Cardiac fibroblast (primary cell): ENCODE measurements around the gene SIGLEC9.
"Not testable (repeated sequence)": the region's sequence is repeated elsewhere in the genome, so short reads cannot be mapped to it uniquely, and the experiment has no call there.

ENCODE experiments used
- DNase-seq, 2 donors: peaks; one replicate each; pipeline versions ENCODE4 v3.0.0 to v3.0.0-alpha.2; 2010; ENCODE audit warnings: low read depth in 2 of 2
- H3K4me3 ChIP-seq, 2 donors: replicated peaks in 1 of 2; 1 replicate in 1 of 2; 2 replicates in 1 of 2; pipeline ENCODE4 v1.5.1; 2011; ENCODE audit warnings: low read depth in 2 of 2, low read length in 2 of 2, mild to moderate bottlenecking in 2 of 2, moderate library complexity in 1 of 2
- TF ChIP-seq, protein P1 (sequence below): IDR thresholded peaks from one replicate; pipeline ENCODE4 v1.5.1; 2011; ENCODE audit warnings: low read depth, mild to moderate bottlenecking, low read length, inconsistent platforms

Gene SIGLEC9

GRCh38 chr19:51141181-51141580 is 16.5 kb downstream of the SIGLEC9 start:
- no peak for DNase-seq
- H3K4me3 ChIP-seq: no peak overlapping the region
- TF ChIP-seq, protein P1, sequence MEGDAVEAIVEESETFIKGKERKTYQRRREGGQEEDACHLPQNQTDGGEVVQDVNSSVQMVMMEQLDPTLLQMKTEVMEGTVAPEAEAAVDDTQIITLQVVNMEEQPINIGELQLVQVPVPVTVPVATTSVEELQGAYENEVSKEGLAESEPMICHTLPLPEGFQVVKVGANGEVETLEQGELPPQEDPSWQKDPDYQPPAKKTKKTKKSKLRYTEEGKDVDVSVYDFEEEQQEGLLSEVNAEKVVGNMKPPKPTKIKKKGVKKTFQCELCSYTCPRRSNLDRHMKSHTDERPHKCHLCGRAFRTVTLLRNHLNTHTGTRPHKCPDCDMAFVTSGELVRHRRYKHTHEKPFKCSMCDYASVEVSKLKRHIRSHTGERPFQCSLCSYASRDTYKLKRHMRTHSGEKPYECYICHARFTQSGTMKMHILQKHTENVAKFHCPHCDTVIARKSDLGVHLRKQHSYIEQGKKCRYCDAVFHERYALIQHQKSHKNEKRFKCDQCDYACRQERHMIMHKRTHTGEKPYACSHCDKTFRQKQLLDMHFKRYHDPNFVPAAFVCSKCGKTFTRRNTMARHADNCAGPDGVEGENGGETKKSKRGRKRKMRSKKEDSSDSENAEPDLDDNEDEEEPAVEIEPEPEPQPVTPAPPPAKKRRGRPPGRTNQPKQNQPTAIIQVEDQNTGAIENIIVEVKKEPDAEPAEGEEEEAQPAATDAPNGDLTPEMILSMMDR: no peak

DNA sequence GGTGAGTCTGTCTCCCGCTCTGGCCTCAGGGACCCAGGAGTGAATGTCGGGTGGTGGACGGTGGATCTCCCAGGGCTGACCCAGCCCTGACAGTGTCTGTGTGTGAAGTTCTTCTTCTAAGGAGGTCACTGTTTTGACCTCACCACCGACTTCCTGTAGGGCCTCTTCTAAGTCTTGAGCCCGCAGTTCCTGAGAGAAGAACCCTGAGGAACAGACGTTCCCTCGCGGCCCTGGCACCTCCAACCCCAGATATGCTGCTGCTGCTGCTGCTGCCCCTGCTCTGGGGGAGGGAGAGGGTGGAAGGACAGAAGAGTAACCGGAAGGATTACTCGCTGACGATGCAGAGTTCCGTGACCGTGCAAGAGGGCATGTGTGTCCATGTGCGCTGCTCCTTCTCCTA is 17.4 kb downstream of the SIGLEC9 start, which contains the start of gene SIGLEC7:
SIGLEC7 (plus strand) TSS at position 183 of the 400 bp plus-strand sequence; CDS start at position 252, 69 bp downstream.
- DNase-seq: no peak
- no peak within 1 kb of the TSS for H3K4me3 ChIP-seq
- TF ChIP-seq, protein P1: no peak

DNA sequence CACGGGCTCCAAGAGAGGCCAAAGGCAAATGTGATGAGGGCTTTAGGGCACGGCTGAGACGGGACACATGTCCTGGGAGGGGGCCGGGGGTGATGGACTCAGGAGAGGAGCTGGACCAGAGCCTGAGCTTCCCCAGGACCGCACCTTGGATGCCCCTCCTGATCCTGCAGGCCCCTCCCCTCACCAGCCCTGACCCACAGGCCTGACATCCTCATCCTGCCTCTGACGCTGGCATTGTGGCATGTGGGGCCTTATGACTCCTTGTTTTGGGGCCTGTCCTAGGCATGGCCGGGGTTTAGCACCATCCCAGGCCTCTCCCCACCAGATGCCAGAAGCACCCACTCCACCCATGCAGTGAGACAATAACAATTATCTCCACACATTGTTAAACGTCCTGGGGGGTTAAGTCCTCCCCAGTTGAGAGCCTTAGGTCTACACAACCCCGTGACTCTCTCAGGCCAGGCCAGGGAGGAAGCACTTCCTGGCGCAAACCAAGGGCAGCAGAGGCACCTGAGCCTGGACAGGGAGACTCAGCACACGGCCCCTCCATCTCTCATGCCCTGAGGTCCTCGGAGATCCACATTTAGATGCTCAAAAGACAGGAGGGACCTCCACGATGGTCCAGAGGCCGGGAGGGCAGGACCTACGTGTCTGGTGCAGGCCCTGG is 18.2 kb downstream of the SIGLEC9 start:
- DNase-seq, H3K4me3 ChIP-seq: not testable (repeated sequence)

DNA sequence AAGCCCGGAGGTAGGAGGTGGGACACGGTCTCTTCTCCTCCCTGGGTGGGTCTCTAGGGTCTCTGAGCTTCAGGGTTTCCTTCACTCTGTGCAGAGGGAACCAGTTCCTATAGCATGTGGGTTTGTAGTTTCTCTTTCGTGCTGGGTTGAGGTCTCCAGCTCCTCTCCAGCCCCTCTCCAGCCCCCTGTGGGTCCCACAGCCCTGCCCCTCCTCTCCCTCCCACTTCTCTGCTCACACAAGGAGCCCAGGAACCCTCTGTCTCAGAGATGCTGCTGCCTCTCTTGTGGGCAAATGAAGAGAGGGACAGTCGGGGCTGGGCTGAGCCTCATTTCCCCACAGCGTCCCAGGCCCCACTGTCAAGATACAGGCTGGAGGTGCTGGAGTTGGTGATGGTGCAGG is 18.8 kb downstream of the SIGLEC9 start:
- H3K4me3 ChIP-seq: no peak overlapping the region
- DNase-seq: no peak

GRCh38 chr19:51144482-51145045 is 19.9 kb downstream of the SIGLEC9 start:
- H3K4me3 ChIP-seq: no peak overlapping the region
- DNase-seq: no peak
- TF ChIP-seq, protein P1: no peak

More for the DNA sequence above, 18.8 kb downstream of the SIGLEC9 start:
- TF ChIP-seq, protein P1: no peak

- TF ChIP-seq, protein P1: no peak
- no peak overlapping the region for H3K4me3 ChIP-seq
- no peak for DNase-seq
These were observed 21.3 kb downstream of the SIGLEC9 start for GRCh38 chr19:51145916-51146493.

- H3K4me3 ChIP-seq: no peak overlapping the region
- DNase-seq: no peak
- TF ChIP-seq, protein P1: no peak
These were observed 22.0 kb downstream of the SIGLEC9 start for GRCh38 chr19:51146751-51147150.
